PFSK-1 (cell line): Measurements from ENCODE around the gene SLC36A1.

Experiments used
- FOXP2 ChIP-seq: optimal IDR thresholded peaks from 2 replicates; pipeline ENCODE3; 2011; ENCODE audit warnings: borderline replicate concordance, control low read depth, inconsistent platforms; ENCODE audit not compliant: insufficient read depth; ENCODE audit errors: extremely low read length, extremely low read depth
- POLR2AphosphoS5 ChIP-seq: IDR thresholded peaks from 2 replicates; pipeline ENCODE4 v1.6.1; 2012; ENCODE audit warnings: low read depth, mild to moderate bottlenecking, control low read depth, low read length, moderate library complexity
- REST ChIP-seq, 2 experiments: IDR thresholded peaks; 2 replicates each; pipeline versions ENCODE4 v1.6.1 to v1.8.0; 2011 to 2012; ENCODE audit warnings: low read depth in 2 of 2, low read length in 2 of 2, control low read depth in 1 of 2, inconsistent platforms in 1 of 2, mild to moderate bottlenecking in 1 of 2, moderate library complexity in 1 of 2; ENCODE audit not compliant: insufficient read depth in 1 of 2
- SIN3A ChIP-seq: IDR thresholded peaks from 2 replicates; pipeline ENCODE4 v1.6.1; 2012; ENCODE audit warnings: mild to moderate bottlenecking, low read length, moderate library complexity, borderline replicate concordance; ENCODE audit not compliant: insufficient read depth
- TAF1 ChIP-seq: IDR thresholded peaks from 2 replicates; pipeline ENCODE4 v1.6.1; 2012; ENCODE audit warnings: low read length, control low read depth, borderline replicate concordance; ENCODE audit not compliant: insufficient read depth

SLC36A1 gene

GRCh38 chr5:151475388-151475787 is 28.0 kb downstream of the SLC36A1 start:
- TF ChIP-seq REST (IDR thresholded peaks at IDR 0.05; ENCODE audit: insufficient read depth in 1 of 2, low read depth in 2 of 2, low read length in 2 of 2) (no peak), TAF1 (no peak), POLR2AphosphoS5 (no peak), SIN3A (no peak), FOXP2 (no peak)

- no peak for TF ChIP-seq TAF1
- TF ChIP-seq FOXP2, result no peak
- no peak for TF ChIP-seq POLR2AphosphoS5
- TF ChIP-seq REST (IDR thresholded peaks at IDR 0.05; ENCODE audit: insufficient read depth in 1 of 2, low read depth in 2 of 2, low read length in 2 of 2), result no peak
Observed at GRCh38 chr5:151476016-151476415, 28.6 kb downstream of the SLC36A1 start.

GRCh38 chr5:151477101-151477500 is 29.7 kb downstream of the SLC36A1 start:
- no peak for TF ChIP-seq FOXP2
- TF ChIP-seq TAF1, result no peak
- no peak for TF ChIP-seq SIN3A
- TF ChIP-seq POLR2AphosphoS5, result no peak
- TF ChIP-seq REST (IDR thresholded peaks at IDR 0.05; ENCODE audit: insufficient read depth in 1 of 2, low read depth in 2 of 2, low read length in 2 of 2), result no peak

GRCh38 chr5:151480384-151481293 is 33.2 kb downstream of the SLC36A1 start:
- TF ChIP-seq POLR2AphosphoS5 (no peak), FOXP2 (no peak), TAF1 (no peak), REST (IDR thresholded peaks at IDR 0.05; ENCODE audit: insufficient read depth in 1 of 2, low read depth in 2 of 2, low read length in 2 of 2) (no peak), SIN3A (no peak)
